Esophagus mucosa (tissue), 1 donor: ENCODE measurements around the gene ALKBH3. TPM values are rescaled to one million over a fixed set of nuclear protein-coding genes. Genes with fewer than 3 reads are reported as not detected.

ENCODE experiments used
- ATAC-seq: fragments of 200-7000 bp; cut with Tn5 transposase; one replicate; pipeline ENCODE4 v1.9.1; 2020
- total RNA-seq: library from RNA; stranded (reverse); gene quantifications from one replicate; pipeline ENCODE4 v1.2.4, GENCODE V29; 2023
- donor health status: DM: yes; HTN: yes; CAD: no.

Gene ALKBH3
- total RNA-seq, 1 donor from 2014 or later, result 31.9 TPM

DNA sequence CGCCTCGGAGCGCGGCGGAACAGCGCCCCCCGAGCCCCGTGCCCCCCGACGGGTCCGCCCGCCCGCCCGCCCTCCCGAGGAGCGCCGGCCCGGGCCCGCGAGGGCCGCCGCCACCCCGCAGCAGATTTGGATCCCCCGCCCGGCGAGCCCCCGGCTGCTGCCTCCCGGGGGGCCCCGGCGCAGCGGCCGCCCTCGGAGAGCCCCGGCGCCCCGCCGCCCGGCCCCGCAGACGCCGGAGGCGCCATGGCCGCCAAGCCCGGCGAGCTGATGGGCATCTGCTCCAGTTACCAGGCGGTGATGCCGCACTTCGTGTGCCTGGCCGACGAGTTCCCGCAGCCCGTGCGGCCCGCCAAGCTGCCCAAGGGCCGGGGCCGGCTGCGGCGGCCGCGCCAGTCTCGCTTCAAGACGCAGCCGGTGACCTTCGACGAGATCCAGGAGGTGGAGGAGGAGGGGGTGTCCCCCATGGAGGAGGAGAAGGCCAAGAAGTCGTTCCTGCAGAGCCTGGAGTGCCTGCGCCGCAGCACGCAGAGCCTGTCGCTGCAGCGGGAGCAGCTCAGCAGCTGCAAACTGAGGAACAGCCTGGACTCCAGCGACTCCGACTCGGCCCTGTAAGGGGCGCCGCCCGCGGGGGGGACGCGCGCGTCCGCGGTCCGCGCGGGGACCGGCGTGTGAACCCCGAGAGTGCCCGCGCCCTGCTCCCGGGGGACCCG, 62.2 kb downstream of the ALKBH3 start:
- ATAC-seq, result peak; percentile 32

DNA sequence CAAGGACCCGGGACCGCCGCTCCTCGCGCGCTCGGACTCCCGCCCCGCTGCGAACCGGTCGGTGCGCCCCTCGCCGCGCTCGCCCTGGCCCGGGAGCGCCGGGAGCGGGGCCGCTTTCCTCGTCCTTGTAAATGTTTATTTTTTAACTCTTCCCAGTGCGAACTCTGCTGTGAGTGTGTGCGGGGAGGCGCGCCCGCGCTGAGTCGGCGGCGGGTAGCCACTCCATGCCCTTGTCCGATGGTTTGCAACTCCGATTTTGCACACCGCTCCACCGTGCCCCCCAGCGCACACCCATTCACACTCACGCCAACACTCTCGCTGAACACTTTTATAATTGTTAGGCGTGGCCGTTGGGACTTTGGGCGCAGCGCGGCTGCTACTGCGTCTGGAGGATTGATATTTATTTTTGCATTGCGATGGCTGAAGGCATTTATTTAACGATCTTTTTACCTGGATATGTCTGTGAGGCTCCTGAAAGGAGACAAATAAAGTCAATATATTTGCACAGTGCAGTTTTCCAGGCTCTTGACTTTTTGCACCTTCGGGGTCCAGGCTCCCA, 62.8 kb downstream of the ALKBH3 start:
- ATAC-seq, result no peak

DNA sequence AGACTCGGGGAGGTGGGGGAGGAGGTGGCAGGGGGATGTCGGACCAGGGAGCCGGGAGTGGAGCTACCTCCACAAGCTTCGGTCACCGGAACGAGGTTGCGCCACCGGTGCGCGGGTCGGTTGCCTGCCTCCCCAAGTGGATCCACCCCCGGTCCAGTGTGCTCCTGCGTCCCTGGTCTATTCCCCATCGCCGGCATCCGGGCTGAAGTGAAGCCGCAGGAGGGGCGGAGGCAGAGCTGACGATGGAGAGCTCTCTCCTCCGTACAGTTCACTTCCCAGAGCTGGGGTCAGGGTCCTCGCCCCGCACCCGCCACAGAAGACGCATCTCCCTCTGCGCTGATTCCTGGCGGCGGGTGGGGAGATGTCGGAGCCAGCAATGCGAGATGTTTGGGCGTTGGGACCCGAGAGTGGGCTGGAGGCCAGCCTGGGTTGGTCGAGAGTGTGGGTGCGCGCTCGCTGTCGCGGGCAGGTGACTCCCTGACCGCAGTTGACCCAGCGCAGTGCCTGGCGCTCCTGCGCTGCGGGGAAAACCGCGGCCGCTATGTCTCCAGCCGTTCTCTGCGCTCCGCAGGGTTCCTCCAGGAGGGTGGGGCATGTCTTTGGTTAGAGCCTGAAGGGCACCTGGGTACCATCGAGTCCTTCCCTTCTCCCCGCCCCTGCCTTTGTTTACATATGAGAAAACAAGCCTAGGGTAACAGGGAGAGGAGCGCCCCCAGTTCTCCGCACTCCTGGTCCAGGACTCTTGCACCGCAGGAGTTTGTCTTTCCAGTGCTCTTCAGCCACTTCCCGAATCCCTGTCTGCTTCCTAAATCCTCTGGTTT, 63.5 kb downstream of the ALKBH3 start:
- peak; percentile 19 for ATAC-seq

DNA sequence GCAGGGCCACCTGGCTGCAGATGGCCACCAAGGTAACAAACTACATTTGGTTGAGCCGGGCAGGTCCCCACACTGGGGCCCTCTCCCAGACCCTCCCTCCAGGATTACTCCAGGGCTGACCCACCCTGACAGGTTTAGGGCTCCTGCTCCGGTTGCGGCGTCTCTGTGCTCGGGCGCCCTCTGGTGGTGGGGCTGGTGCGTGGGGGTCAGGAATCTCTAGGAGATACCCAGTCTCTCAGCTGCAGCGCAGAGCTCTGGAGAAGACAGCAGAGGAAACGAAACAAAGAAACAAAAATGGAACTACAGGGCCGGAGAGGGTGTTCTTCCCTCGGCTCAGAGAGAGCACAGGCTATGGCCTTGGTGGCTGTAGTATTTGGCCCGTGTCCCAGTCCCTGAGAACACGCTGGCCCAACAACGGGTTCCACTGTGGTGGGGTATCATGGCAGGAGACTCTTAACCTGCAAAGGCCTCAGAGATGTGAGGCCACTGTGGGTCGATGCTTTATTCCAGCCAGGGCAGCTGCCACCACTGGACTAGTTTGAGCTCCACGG, 64.2 kb downstream of the ALKBH3 start:
- peak; percentile 68 for ATAC-seq

DNA sequence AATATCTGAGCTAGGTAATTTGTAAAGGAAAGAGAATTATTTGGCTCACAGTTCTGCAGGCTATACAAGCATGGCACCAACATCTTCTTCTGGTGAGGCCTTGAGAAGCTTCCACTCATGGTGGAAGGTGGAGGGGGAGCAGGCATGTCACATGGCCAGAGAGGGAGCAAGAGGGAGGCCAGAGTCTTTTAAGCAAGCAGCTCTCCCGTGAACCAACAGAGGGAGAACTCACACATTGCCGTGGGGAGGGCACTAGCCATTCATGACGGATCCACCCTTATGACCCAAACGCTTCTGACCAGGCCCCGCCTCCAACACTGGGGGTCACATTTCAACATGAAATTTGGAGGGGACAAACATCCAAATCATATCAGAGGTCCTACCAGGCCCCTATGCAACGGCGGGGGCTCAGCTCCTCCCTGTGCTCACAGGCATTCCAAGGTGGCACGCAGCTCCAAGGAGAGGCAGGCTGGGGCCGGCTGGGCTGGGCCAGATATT, 66.4 kb downstream of the ALKBH3 start:
- ATAC-seq, result peak; percentile 13

DNA sequence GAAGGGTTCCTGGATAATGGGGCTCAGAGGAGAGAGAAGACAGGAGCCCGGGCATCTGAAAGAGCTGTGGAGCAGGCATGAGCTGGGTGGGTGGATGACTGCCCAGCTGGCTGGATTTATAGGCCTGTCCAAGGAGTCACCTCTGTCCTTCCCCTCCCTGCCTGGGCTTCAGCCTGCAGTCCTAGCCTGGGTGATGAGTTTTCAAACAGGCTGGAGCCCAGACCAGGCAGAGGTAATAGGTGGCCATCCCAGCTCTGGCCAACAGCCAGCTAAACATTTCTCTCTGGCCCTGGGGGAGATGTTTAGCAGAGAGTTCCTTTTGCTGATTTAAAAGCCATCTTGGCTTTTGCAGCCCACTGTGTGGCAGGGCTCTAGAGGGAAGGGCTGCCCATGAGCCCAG, 67.2 kb downstream of the ALKBH3 start:
- no peak for ATAC-seq

DNA sequence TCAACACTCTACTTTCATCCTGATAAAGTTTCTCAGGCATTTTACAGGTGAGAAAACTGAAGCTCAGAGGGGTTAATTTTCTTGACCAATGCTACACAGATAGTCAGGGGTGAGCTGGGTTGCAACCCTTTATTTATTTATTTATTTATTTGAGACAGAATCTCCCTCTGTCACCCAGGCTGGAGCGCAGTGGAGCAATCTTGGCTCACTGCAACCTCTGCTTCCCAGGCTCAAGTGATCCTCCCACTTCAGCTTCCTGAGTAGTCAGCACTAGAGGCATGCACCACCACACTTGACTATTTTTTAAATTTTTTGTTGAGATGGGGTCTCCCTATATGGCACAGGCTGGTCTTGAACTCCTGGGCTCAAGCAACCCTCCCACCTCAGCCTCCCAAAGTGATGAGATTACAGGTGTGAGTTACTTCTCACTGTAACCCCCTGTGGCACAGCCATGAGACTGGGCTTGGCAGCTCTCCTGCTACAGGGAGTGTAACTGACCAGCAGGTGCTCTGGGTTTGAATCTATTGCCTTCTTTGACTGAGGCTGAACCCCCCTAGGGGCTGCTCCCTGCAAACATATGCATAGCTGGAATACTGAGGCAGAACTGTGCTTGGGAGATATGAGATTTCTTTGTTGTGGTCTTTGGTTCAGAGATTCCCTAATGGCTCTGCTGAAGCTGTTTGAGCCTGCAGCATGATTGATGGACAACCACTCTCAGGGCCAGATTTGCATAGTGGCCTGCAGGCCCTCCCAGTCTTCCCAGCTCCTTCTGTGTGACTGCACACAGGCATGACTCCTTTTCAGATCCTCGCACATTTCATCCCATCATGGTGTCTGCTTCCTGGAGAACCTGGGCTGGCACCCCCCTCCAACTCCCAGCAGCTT, 68.0 kb downstream of the ALKBH3 start:
- ATAC-seq, result no peak

DNA sequence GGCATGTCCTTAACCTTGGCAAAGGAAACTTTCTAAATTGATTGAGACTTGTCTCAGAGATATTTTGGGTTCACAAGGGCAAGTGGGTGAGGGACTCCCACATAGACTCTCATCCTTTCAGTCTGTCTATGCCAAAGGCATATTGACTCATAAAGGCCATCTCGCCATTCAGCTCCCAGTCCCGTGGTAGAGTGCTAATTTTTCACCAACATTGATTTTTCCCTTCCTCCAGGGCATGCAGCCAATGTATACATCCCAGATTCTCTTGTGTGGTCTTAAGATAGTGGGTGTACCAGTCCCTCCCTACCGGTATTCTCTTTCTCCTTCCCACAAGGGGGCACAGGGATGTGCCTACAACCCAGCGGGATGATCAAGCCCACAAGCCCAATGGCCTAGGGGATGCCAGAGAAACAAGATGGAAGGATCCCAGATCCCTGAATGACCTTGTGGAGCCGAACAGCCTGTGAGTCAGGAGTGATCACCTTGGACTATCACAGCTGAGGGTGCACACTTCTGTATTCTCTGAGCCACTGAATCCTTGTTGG, 69.8 kb downstream of the ALKBH3 start:
- no peak for ATAC-seq

DNA sequence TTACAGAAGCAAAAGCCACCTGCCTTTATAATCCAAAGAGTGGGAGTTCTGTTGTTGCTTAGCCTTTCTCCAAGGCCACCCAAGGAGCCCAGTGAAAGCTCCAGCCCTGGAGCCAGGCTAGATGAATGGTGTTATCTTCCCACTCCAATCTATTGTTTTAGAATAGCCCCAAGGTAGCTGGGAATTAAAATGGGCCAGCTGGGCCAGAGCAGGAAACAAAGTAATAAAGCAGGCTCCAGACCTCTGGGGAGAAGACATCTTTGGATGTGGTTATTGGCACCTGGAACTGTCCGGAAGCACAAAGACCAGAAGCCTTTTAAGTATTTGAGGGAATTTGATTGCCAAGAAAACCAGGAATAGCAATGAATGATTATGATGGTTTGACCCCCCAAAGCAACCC, 70.6 kb downstream of the ALKBH3 start:
- ATAC-seq, result no peak

DNA sequence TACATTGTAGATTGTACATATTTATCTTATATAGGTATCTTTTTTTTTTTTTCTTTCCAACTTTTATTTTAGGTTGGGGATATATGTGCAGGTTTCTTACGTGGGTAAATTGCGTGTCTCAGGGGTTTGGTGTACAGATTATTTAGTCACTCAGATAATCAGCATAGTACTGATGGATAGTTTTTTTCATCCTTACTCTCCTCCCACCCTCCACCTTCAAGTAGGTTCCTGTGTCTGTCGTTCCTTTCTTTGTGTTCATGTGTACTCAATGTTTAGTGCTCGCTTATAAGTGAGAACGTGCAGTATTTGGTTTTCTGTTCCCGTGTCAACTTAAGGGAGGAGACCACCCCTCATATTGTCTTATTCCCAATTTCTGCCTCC, 71.4 kb downstream of the ALKBH3 start:
- no peak for ATAC-seq

DNA sequence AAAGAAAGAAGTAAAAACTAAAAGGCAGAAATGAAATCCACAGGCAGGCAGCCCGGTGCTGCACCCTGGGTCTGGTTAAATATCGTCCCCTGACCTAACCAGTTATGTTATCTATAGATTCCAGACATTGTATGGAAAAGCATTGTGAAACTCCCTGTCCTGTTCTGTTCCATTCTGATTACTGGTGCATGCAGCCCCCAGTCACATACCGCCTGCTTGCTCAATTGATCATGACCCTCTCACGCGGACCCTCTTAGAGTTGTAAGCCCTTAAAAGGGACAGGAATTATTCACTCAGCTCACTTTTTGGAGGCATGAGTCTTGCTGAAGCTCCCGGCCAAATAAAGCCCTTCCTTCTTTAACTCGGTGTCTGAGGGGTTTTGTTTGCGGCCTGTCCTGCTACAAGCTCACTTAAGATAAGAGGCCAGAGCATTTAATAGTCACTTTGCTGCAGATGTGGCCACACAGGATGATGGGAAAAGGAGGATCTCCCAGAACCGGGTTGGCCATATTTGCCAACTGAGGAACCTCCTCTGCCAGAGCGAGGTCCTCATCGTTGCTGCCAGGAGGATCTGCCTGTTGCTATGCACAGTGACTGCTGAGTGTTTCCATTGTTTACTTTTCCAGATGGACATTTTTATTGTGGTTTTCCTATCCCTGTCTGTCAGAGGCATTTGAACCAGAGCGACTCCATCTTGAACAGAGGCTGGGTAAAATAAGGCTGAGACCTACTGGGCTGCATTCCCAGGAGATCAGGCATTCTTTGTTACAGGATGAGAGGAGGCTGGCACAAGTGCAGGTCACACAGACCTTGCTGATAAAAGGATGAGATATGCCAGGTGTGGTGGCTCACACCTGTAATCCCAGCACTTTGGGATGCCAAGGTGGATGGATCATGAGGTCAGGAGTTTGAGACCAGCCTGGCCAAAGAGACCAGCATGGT, 72.0 kb downstream of the ALKBH3 start:
- ATAC-seq, result no peak

DNA sequence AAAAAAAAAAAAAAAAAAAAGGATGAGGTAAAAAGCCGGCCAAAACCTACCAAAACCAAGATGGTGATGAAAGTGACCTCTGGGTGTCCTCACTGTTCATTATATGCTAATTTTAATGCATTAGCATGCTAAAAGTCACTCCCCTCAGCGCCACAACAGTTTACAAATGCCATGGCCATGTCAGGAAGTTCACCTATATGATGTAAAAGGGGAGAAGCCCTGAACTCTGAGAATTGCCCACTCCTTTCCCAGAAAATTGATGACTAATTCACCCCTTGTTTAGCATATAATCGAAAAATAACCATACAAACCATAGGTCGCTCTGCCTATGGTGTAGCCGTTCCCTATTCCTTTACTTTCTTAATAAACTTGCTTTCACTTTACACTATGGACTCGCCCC, 72.9 kb downstream of the ALKBH3 start:
- ATAC-seq, result no peak

DNA sequence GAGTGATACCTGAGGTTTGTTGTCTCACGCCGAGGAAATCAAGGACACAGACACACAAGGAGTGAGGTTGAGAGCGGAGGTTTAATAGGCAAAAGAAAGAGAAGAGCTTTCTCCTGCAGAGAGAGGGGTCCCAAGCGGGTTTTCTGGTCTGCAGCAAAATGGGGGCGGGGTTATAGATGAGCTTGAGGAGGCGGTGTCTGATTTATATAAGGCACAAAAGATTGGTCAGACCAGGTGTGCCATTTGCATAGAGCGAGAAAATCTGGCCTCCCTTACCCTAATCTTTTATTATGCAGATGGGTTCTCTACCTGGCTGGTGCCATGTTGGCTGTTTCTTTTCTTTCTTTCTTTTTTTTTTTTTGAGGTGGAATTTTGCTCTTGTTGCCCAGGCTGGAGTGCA, 73.6 kb downstream of the ALKBH3 start:
- no peak for ATAC-seq

DNA sequence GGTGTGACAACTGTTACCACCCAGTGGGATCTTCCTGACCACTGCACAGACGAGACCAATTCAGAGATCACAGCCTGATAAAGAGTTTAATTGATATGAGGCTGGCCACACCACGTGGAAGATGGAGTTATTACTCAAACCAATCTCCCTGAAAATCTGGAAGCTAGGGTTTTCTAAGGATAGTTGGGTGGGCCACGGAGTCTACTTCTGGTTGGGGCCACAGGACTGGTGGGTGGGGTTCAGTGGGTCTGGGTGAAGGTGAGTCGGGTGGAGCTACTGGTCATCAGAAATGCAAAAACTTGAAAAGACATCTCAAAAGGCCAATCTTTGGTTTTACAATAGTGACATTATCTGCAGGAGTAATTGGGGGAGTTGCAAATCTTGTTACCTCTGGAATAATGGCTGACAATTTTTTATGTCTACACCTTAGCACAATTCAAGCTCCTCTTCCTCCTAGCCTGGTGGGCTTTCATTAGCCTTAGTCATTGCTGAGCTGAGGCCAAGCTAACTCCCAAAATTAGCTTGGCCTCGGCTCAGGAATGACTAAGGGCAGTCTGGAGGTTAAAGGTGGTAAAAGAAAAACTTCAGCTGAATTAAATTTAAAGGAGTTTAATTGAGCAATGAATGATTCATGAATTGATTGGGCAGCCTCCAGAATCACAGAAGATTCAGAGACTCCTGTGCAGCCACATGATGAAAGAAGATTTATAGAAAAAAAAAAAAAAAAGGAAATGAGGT, 74.9 kb downstream of the ALKBH3 start:
- no peak for ATAC-seq

DNA sequence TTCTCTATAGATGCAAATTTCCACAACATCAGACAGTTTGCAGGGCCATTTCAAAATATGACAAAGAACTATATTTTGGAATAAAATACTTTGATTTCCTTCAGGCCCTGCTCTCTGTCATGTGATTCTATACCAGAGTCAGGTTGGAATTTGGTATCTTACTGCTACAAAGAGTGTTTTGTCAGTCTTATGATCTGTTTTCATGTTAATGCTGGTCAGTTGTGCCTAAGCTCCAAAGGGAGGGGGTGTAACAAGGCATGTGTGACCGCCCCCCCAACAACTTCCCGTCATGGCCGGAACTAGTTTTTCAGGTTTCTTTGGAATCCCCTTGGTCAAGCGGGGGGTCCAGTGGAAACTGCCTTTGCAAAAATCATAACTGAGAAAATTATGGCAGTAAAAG, 76.9 kb downstream of the ALKBH3 start:
- ATAC-seq, result no peak

DNA sequence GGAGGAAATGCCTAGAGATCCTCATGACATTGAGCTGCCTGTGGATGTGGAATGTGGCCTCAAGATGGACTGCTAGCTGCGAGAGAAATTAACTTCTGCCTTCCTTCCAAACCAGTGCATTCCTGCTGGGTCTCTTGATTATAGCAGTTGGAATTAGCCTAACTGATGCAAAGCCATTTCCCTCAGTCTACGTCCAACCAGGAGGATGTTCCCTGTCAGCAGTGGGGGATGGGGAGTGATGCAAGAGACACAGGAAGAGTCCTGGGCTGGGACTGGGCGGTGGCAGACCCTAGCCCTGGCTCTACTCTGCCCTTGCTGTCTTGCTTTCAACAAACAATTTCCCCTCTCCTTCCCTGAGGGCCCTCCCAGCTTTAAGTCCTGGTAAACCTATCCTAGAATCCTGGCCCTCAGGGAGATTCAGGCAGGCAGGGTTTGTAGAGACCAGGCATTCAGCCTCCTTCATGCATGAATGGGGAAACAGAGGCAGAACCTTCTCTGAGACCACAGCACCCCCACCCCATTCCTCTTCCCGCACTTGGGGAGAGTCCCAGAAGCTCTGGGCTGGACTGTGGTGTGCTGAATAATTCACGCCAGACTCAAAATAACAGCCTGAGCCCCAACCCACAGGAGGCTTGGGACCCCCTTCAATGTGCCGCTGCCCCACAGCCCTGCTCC, 78.8 kb downstream of the ALKBH3 start:
- ATAC-seq, result no peak

DNA sequence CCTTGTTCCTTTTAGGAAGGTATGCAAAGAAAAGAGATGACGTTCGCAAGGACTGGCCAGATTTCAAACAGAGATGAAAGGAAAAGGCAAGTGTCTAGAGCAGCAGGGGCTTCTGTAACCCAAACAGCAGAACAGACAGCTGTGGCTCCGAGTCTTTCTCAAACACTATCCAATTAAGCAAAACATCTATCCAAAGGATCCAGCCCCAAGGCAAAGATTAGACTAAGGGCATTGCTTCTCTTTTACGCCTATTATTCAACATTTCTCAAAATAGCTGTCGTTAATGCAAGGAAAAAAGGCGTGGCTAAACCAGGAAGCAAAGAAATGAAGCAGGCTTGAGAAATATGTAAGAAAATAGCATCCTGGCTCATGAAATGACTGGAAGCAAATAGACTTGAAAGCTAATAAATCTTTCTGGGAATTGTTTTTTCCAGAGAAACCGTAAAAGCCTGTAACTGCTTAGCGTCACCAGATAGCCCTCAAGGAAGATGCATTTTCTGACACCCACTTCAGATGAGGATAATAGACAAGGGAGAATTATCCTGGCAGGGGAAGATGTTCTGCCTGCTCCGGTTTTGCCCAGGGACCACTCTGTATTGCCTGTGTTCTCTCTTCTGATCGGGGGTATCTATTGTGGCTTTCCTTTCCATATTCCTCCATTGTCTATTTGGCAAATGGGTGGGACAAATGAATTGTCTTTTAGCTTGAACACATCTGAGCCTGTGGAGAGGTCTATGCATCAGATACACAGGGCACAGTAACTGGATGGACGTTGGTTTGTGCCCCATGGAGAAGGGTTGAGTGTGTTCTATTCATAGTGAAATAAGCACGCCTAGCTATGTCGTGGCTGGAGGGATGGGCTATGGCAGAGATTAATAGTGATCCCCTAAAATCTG, 82.0 kb downstream of the ALKBH3 start:
- no peak for ATAC-seq

DNA sequence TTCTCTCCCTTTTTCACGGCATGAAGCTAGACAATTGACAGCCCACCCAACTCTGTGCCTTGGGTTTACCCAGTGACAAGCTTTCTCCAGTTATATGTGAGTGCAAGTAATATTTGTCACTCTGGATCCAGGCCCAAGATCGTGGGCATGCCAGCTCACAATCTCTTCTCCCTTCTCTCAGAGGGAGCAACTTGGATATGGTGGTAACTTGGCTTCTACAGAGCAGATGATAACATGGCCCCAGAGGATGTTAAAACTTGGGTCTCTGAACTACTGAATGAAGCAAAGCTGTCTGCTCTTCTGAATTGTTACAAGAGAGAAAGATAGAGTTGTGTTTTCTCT, 82.6 kb downstream of the ALKBH3 start:
- no peak for ATAC-seq

DNA sequence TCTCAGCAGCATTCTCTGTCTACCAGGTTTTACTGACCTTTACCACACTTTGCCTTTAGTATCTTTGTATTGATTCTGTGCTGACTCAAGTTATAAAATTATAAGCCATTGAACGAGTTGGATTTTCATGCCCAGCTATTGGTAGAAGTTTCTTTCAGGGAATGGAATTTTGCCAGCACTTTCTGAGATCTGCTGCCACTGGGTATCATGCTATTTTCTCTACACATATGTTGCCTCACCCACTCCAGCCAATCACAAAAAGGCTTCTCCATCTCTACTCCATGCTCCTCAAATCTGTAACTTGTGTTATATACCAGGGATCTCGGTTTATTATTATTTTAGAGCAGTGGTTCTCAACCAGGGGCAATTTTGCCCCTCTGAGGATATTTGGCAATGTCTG, 87.0 kb downstream of the ALKBH3 start:
- ATAC-seq, result no peak
